Stimulated activated CD8-positive, alpha-beta memory T cell treated with anti-CD3 and anti-CD28 coated beads, Interleukin-4, amount 100 ng/mL, for 1 hour (primary cell): ENCODE results near the gene CTNNA2.

Experiments used
- DNase-seq, 2 donors: peaks; one replicate each; pipeline ENCODE4 v3.0.0-alpha.2; 2020; ENCODE audit warnings: low read depth in 2 of 2, low spot score in 1 of 2

CTNNA2 gene

DNA sequence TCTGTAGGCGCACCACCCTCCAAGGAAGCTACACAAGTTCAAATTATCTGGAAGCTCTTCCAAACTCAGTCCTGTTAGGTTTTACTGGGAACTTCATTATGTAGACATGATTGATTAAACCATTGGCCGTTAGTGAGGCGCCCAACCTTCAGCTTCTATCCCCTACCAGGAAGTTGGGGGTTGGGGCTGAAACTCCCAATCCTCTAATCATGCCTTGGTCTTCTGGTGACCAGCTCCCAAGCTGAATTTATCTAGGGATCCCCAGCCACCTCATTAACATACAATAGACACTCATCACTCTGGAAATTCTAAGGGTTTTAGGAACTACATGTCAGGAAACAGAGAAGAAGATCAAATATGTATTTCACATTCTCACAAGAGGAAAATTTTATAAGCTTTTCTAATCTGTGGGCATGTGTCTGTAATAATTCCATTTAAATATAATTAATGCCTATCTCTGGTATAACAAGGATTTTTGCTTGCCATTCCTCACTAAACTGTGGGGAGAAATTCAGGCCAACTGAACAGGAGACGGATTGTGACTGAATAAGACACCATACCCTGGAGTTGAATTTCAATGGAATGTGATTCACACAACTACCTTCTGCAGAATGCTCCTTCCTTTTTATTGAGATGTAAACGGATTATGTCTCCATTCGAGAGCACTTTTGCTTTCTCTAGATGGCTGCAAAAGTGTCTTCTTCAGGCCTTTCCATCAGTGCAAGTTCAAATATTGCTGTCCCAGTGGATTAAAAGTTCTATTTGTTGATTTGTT lies 463.1 kb downstream of the CTNNA2 start:
- no peak for DNase-seq

- no peak for DNase-seq
Measured at GRCh38 chr2:79977792-79978191, 464.9 kb downstream of the CTNNA2 start.

DNA sequence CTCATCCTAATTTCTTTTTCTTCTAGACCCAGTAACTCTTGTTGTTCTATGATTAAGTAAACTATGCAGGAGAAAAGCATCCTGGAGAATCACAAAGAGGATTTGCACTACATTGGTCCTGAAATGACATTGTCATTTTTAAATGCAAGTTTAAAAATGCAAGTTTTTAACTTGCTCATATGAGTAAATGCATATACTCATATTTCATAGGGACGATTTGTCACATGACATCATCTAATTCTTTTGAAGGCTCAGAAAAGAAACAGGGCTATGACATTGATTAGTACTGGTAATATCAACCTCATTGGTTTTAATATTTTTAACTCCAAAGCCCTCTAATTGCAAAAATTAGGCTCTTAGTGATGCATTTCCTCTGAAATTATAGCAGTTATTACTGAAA lies 467.3 kb downstream of the CTNNA2 start:
- DNase-seq, result no peak

DNA sequence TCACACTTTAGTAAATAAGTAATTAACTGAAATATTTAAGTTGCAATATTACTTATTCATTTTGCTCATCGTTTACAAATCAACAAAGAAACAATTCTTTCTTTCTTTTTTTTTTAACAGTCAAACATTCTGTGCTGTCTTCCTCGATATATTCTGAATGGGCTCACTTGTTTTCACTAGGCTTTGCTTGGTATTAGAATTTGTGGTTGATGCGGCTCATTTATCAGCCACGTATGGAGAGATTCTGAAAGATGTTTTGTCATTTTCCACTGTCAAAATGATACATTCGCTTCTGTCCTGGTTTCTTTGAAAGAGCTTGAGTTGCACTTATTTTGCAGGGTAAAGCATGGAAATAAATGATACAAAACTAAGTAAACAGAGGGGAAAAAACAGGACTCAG lies 468.0 kb downstream of the CTNNA2 start:
- no peak for DNase-seq

- DNase-seq, result no peak
Measured at GRCh38 chr2:79981316-79981715, 468.5 kb downstream of the CTNNA2 start.

DNA sequence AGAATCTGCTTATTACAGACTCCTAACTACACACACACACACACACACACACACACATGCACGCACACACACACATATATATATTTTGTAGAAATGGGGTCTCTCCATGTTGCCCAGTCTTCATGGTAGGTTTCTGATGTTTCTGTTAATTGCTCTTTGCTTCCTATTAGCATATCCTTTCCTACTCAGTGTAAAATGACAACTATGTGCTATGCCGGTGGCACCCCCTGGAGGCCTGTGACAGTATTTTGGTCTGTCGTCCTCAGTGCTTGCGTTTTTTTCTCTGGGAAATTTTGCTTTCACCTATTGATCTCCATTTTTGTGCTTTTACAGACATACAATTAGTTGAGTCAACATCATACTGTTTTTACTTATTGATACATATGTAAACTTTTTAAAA lies 469.6 kb downstream of the CTNNA2 start:
- DNase-seq, result no peak

DNA sequence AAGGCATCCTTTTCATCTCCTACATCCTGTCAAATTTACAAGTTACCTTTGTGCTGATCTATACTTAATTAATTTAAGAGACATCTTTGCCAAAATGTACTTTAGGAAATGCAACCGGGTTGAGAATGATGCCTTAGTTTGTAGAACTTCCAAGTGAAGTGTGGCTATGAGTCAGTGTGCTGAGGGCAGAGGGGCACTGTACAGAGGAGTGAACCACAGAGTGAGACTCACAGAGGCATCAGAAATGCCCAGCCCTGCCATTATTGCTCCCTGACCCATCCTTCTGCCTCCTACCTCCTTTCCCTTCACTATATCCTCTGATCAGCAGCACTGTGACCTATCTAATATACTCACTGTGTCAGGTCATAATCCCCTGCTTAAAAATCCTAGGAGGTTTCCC lies 471.6 kb downstream of the CTNNA2 start:
- no peak for DNase-seq

- DNase-seq, result no peak
Measured at GRCh38 chr2:79985145-79985544, 472.3 kb downstream of the CTNNA2 start.

DNA sequence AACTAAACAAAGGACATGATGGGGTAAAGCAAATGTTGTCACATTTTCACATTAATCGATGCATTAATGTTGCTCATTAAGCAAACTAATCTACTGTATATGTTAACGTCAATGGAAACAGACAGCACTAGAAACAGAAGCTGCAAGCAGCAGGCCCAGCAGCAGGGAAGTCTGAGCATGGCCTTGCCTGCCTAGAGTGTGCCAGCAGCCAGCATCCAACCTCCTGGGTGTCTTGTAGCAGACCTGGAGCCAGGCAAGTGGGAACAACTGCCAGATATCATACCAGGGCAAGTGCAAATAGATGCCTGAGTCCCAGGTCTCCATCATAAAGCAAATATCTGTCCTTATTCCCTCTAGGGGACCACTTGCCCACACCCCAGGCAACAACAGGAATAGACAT lies 472.7 kb downstream of the CTNNA2 start:
- DNase-seq, result no peak

DNA sequence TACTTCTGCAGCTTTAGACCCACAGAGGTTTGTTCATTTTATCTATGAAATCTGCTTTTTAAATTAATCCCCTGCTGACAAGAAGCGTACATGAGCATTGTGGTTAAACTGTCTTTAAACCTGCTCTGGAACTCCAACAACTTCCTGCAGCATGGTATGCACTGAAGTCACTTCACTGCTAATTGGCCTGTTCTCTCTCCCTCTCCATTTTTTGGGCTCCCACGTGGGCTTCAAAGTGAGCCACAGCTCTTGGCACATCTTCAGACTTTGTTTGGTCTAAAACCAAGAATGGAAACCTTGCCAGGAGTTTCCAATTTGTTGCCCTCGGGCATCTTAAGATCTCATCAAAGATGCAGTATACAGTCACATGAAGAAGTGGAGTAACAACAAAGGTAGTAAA lies 480.3 kb downstream of the CTNNA2 start:
- no peak for DNase-seq

DNA sequence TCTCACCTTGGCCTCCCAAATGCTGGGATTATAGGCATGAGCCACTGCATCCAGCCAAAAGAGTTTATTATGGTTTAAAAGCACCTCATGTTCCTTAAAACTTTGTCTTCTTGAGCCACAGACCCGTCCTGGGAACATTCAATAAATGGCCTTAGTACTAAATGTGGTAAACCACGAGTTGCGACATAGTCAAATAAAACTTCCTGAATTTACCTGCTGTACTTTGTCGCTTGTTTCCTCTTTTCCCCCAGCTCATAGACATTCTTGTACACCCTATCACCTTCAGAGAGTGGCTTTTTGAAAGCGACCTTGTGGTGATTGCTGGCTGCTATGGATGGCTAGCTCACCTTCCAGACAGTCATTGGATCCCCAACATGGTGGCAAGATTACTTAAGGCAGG lies 481.3 kb downstream of the CTNNA2 start:
- no peak for DNase-seq

DNA sequence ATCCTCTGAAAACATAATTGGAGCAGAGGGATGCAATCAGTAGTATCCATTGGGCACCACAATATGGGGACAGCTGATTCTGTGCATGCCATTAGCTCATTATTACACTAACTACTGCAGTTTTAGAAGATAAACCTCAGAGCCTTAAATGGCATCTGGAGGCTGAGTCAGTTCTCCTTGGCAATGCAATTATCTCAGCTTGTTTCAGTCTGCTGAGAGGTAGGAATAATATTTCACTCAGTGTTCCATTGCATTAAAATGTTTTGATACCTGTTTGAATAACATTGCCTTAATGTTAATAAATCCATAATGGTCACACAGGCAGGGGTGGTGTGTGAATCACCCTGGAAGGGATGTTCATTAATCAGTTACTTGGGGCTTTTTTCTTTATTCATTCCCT lies 482.1 kb downstream of the CTNNA2 start:
- no peak for DNase-seq

GRCh38 chr2:79996709-79997108 lies 483.9 kb downstream of the CTNNA2 start:
- no peak for DNase-seq

GRCh38 chr2:80001701-80002101 lies 488.9 kb downstream of the CTNNA2 start:
- DNase-seq, result no peak

GRCh38 chr2:80002112-80002511 lies 489.3 kb downstream of the CTNNA2 start:
- DNase-seq, result no peak

- DNase-seq, result no peak
Measured at GRCh38 chr2:80002568-80003157, 489.8 kb downstream of the CTNNA2 start.

DNA sequence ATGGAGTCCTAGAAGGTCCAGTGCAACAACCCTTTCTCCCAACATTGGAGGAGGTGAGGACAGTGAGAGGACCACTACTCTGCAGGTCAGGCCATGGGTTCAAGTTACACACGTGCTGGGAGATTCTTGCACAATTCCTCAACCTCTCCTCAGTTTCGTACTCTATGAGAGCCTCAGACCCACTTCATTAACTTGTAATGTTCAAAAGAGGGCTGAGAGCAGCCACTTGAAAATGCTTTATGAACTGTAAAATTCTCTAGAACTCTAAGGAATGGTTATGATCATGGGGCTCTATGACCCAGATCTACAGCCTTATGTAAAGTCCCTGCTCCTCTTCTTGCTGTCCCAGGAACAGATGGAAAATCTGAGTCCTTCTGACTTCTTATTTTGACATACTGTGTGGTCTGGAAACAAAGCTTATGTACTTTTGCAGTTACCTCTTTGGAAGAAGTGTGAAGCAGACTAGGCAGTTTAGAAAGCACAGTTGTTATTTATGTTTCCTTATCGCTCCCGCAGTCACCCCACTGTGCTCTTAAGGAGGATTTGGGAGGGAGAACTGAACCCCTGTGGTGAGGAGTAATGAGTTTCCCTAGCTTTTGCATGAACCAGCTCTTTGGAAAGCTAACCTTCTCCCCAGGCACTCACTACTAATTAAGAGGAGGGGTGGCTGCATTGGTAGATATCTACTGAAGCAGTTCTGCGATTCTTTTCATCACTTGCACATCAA lies 495.1 kb downstream of the CTNNA2 start:
- no peak for DNase-seq

DNA sequence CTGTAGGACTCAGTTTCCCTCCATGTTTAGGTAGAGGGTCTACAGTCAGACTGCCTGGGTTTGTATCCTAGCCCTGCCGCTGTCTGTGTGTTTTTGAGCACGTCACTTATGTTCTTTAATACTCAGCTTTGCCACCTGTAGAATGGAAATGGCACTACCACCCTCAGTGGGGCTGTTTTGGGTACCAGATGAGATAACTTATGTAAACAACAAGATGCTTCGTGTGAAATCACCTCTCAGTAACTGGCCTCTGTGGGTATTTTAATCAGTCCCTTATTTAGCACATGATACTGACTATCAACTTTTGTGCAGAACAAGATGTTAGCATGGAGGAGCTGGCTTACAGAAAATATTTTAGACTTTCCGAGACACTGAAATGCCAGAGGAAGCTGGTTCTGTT lies 495.7 kb downstream of the CTNNA2 start:
- DNase-seq, result no peak

DNA sequence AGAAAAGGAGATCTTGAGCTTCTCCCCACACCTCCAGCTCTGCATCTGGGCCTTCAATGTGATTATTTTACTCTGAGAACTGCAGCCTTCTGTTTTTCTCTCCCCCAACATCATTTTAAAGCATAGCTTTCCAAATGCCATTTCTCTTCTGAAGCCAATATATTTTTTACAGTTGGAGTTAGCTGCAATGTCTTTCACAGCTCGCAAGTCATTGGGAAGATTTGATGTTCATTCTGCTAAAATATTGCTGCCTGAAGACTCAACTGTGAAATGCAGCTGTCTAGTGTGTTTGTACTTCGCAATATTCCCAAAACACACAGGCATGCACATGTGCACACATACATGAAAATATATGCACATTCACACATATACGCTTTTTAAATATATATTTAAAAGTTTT lies 496.4 kb downstream of the CTNNA2 start:
- DNase-seq, result no peak

GRCh38 chr2:80012061-80012460 lies 499.2 kb downstream of the CTNNA2 start:
- no peak for DNase-seq

GRCh38 chr2:80014637-80015036 lies 501.8 kb downstream of the CTNNA2 start:
- DNase-seq, result no peak

GRCh38 chr2:80016171-80016570 lies 503.3 kb downstream of the CTNNA2 start:
- DNase-seq, result no peak
